ENCODE data around the gene ARHGAP45. TPM values are rescaled to one million over a fixed set of nuclear protein-coding genes. Genes with fewer than 3 reads are reported as not detected.

The ARHGAP45 gene
- total and polyA plus RNA-seq, 9 of the 15 experiments (the other 6 are each of a cell fraction or from before 2014, with no cell fraction given): 0.08 to 22.1 (median 4.2) TPM

DNA sequence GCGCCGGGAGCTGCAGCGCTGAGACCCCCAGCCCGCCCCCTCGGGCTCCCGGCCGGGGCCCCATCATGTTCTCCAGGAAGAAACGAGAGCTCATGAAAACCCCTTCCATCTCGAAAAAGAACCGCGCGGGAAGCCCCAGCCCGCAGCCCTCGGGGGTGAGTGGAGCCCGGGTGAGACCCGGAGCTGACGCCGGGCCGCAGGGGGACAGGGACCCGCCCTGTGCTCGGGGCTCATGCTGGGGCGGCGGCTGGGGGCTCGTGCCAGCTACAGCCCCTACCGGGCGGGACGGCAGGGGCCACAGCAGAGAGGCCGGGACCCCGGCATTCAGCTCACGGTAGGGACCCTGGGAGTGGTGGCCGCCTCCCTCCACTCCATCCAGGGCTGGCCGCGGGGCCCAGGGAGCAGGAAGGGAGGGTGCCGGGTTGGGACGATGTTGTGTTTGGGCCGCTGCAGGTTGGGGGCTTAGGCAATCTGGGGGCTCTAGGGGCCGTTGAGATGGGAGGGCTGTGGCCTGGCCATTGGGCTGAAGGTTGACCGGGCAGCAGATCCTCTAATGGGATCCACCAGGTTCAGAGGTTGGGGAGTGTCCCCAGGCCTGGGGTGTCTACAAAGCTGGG lies 482 bp downstream of the ARHGAP45 start:
- no peaks in the 10 kb centered on the region for H3K9me3 ChIP-seq (replicated peaks; ENCODE audit: control insufficient read depth, insufficient read depth, low read depth, low read length)
- H3K4me1 ChIP-seq (replicated peaks in 1 of 2; ENCODE audit: control insufficient read depth in 2 of 2, insufficient read depth in 2 of 2, low read length in 2 of 2): peaks cover 9 to 84% of the 10 kb centered on the region in 2 experiments
- peak overlapping the region; percentile 41; the same call in 1 of the 2 replicates for H2AFZ ChIP-seq (ENCODE audit: low read depth, low read length)
- DNase-seq (ENCODE audit: extremely low read depth in 1 of 4, low spot score in 3 of 4) (peak in 3 of 4 experiments; percentile 32 to 48 (median 46)), FAIRE-seq (no peak), ATAC-seq (peak; percentile 14)
- peak overlapping the region; percentile 16 to 90; a peak in 3 of 4 replicates for H3K9ac ChIP-seq (ENCODE audit: insufficient read depth in 1 of 2, low read depth in 2 of 2, low read length in 2 of 2)
- peak overlapping the region; percentile 72 for H3K4me2 ChIP-seq (ENCODE audit: insufficient read depth, low read length)
- intact Hi-C loops (cut with micrococcal nuclease) (no loop called here), in situ Hi-C loops (cut with MboI) (no loop called here)
- H3K36me3 ChIP-seq (ENCODE audit: control insufficient read depth, insufficient read depth, low read length): peaks cover 5% of the 10 kb centered on the region; the same call in 2 of the 3 replicates
- CTCF ChIA-PET (ENCODE audit: low intra/inter-chr PET ratio): no interaction called here
- H4K20me1 ChIP-seq (replicated peaks; ENCODE audit: control insufficient read depth, insufficient read depth, low read length): no peaks in the 10 kb centered on the region
- no peaks in the 10 kb centered on the region for H3K27me3 ChIP-seq (ENCODE audit: control insufficient read depth in 2 of 2, insufficient read depth in 2 of 2, low read length in 2 of 2)
- H3K79me2 ChIP-seq (ENCODE audit: control insufficient read depth, insufficient read depth, low read length): no peaks in the 10 kb centered on the region
- no peak overlapping the region for H3K27ac ChIP-seq (ENCODE audit: extremely low read depth, low read depth, low read length)
- peak overlapping the region; percentile 40 for H3K4me3 ChIP-seq
- WGBS (ENCODE audit: insufficient coverage, low coverage, missing lambda C conversion rate): 6% methylated on average over 15 of the region's 38 CpGs
- POLR2A ChIA-PET: interaction anchor here (0.6 to 1.9 kb wide), 11 partner anchors 8 to 202 kb away, joined by 3 to 6 read pairs (median 3); partner anchors contain the start of genes ABCA7, CIRBP and RNU6-2
- BruUV-seq (replicated peaks): no TSS peak
- H3K9me1 ChIP-seq (ENCODE audit: control insufficient read depth, insufficient read depth, low read length): no peaks in the 10 kb centered on the region
- peak; percentile 36 for TF ChIP-seq RBM22 (IDR thresholded peaks at IDR 0.05; ENCODE audit: low read depth, low read length, poor library complexity, severe bottlenecking)
- TF ChIP-seq HDAC8 (tag; IDR thresholded peaks at IDR 0.05): no peak
- TF ChIP-seq CHD1 (IDR thresholded peaks at IDR 0.05; ENCODE audit: low read length): no peak
- TF ChIP-seq SRSF7 (optimal IDR thresholded peaks at IDR 0.05; ENCODE audit: low read depth, low read length): no peak
- 0 out of 2 replicates have a peak, but pooled peaks have one; percentile 4 for TF ChIP-seq POLR2G (IDR thresholded peaks at IDR 0.05; ENCODE audit: low read depth, low read length)
- no peak for TF ChIP-seq ZNF551 (CRISPR knock-in tag; IDR thresholded peaks at IDR 0.05)
- TF ChIP-seq, protein P1, sequence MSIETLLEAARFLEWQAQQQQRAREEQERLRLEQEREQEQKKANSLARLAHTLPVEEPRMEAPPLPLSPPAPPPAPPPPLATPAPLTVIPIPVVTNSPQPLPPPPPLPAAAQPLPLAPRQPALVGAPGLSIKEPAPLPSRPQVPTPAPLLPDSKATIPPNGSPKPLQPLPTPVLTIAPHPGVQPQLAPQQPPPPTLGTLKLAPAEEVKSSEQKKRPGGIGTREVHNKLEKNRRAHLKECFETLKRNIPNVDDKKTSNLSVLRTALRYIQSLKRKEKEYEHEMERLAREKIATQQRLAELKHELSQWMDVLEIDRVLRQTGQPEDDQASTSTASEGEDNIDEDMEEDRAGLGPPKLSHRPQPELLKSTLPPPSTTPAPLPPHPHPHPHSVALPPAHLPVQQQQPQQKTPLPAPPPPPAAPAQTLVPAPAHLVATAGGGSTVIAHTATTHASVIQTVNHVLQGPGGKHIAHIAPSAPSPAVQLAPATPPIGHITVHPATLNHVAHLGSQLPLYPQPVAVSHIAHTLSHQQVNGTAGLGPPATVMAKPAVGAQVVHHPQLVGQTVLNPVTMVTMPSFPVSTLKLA (conservative IDR thresholded peaks at IDR 0.05): 0 out of 4 replicates have a peak, but pooled peaks of 1 of the 2 experiments have one; percentile 11
- TF ChIP-seq, protein P2, sequence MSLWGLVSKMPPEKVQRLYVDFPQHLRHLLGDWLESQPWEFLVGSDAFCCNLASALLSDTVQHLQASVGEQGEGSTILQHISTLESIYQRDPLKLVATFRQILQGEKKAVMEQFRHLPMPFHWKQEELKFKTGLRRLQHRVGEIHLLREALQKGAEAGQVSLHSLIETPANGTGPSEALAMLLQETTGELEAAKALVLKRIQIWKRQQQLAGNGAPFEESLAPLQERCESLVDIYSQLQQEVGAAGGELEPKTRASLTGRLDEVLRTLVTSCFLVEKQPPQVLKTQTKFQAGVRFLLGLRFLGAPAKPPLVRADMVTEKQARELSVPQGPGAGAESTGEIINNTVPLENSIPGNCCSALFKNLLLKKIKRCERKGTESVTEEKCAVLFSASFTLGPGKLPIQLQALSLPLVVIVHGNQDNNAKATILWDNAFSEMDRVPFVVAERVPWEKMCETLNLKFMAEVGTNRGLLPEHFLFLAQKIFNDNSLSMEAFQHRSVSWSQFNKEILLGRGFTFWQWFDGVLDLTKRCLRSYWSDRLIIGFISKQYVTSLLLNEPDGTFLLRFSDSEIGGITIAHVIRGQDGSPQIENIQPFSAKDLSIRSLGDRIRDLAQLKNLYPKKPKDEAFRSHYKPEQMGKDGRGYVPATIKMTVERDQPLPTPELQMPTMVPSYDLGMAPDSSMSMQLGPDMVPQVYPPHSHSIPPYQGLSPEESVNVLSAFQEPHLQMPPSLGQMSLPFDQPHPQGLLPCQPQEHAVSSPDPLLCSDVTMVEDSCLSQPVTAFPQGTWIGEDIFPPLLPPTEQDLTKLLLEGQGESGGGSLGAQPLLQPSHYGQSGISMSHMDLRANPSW (CRISPR knock-in tag; IDR thresholded peaks at IDR 0.05): no peak
- TF ChIP-seq ZNF175 (CRISPR knock-in tag; IDR thresholded peaks at IDR 0.05; ENCODE audit: low read depth): no peak
- TF ChIP-seq NONO (IDR thresholded peaks at IDR 0.05; ENCODE audit: low read depth in 2 of 2, low read length in 1 of 2): no peak
- no peak for TF ChIP-seq TAL1 (IDR thresholded peaks at IDR 0.05)
- TF ChIP-seq, protein P3, sequence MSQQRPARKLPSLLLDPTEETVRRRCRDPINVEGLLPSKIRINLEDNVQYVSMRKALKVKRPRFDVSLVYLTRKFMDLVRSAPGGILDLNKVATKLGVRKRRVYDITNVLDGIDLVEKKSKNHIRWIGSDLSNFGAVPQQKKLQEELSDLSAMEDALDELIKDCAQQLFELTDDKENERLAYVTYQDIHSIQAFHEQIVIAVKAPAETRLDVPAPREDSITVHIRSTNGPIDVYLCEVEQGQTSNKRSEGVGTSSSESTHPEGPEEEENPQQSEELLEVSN (IDR thresholded peaks at IDR 0.05; ENCODE audit: borderline replicate concordance in 1 of 2, extremely low read depth in 1 of 2, insufficient read depth in 1 of 2, insufficient read length in 1 of 2, low read depth in 1 of 2, low read length in 1 of 2, poor library complexity in 1 of 2, severe bottlenecking in 1 of 2): peak in 1 of 2 experiments; percentile 9
- TF ChIP-seq, protein P4, sequence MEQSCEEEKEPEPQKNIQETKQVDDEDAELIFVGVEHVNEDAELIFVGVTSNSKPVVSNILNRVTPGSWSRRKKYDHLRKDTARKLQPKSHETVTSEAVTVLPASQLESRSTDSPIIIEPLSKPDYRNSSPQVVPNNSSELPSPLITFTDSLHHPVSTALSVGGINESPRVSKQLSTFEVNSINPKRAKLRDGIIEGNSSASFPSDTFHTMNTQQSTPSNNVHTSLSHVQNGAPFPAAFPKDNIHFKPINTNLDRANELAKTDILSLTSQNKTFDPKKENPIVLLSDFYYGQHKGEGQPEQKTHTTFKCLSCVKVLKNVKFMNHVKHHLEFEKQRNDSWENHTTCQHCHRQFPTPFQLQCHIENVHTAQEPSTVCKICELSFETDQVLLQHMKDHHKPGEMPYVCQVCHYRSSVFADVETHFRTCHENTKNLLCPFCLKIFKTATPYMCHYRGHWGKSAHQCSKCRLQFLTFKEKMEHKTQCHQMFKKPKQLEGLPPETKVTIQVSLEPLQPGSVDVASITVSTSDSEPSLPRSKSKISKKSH (CRISPR knock-in tag; IDR thresholded peaks at IDR 0.05): no peak
- TF ChIP-seq KHSRP (IDR thresholded peaks at IDR 0.05): no peak
